Tibial nerve (tissue), 4 donors: ENCODE measurements around the gene COX19. TPM values are rescaled to one million over a fixed set of nuclear protein-coding genes. Genes with fewer than 3 reads are reported as not detected.
A peak's percentile ranks its signal among the peaks of the same experiment; 100 is the strongest.

Source experiments
- DNase-seq, 2 donors: peaks; one replicate each; pipeline ENCODE4 v3.0.0-alpha.2; 2019; ENCODE audit warnings: low spot score in 2 of 2
- H3K27ac ChIP-seq, 4 donors: fragments of 200-600 bp; sonication (generic) in 3 of 4; one replicate each; pipeline ENCODE4 v1.5.1; 2017 to 2019; ENCODE audit warnings: mild to moderate bottlenecking in 1 of 4
- H3K27me3 ChIP-seq, 2 donors: fragments of 200-600 bp; sonication (generic) in 1 of 2; one replicate each; pipeline versions ENCODE4 v1.5.1 to v1.6.0; 2017 to 2019
- H3K36me3 ChIP-seq, 3 donors: fragments of 200-600 bp; sonication (generic); one replicate each; pipeline ENCODE4 v1.5.1; 2018 to 2019
- H3K4me1 ChIP-seq, 4 donors: fragments of 200-600 bp; sonication (generic) in 3 of 4; one replicate each; pipeline ENCODE4 v1.5.1; 2017 to 2019
- H3K4me3 ChIP-seq, 4 donors: fragments of 200-600 bp; sonication (generic) in 3 of 4; one replicate each; pipeline ENCODE4 v1.5.1; 2017 to 2019; ENCODE audit warnings: mild to moderate bottlenecking in 1 of 4, moderate library complexity in 1 of 4
- H3K9me3 ChIP-seq, 4 donors: fragments of 200-600 bp; sonication (generic) in 3 of 4; one replicate each; pipeline ENCODE4 v1.5.1; 2017 to 2019
- CTCF ChIP-seq, 5 experiments: fragments of 200-600 bp in 3 of 5; fragments of 450-650 bp in 2 of 5; sonication (generic) in 3 of 5; IDR thresholded peaks; one replicate each; pipeline ENCODE4 v1.5.1; 2016 to 2019; ENCODE audit warnings: antibody characterized with exemption in 5 of 5, mild to moderate bottlenecking in 3 of 5, moderate library complexity in 2 of 5
- EP300 ChIP-seq, 2 donors: sonication (generic); formaldehyde crosslinking; IDR thresholded peaks; one replicate each; pipeline ENCODE4 v1.6.1; 2017; ENCODE audit warnings: antibody characterized with exemption in 2 of 2, mild to moderate bottlenecking in 1 of 2
- POLR2A ChIP-seq, 2 donors: fragments of 450-650 bp; IDR thresholded peaks; one replicate each; pipeline ENCODE4 v1.6.1; 2017; ENCODE audit warnings: antibody characterized with exemption in 2 of 2, mild to moderate bottlenecking in 2 of 2, moderate library complexity in 2 of 2
- WGBS, 2 donors: methylation state at CpG; one replicate each; pipeline ENCODE4 v1.1.5; 2018; 5-methylcytosine and 5-hydroxymethylcytosine counted together
- total RNA-seq, 4 donors: library from RNA; depleted of rRNA; stranded (reverse); fragments of >200 nt; gene quantifications; one replicate each; pipeline ENCODE4 v1.1.0, GENCODE V29; 2016

The COX19 gene
- total RNA-seq, 4 donors from 2014 or later: 10.8 to 21.3 (median 11.2) TPM

GRCh38 chr7:966291-967069, 8.9 kb downstream of the COX19 start:
- no peak for TF ChIP-seq POLR2A (IDR thresholded peaks at IDR 0.05)
- no peak for TF ChIP-seq EP300 (IDR thresholded peaks at IDR 0.05)
- no peak for TF ChIP-seq CTCF (IDR thresholded peaks at IDR 0.05)
- Histone ChIP-seq H3K4me3 (no peak overlapping the region), H3K9me3 (no peaks in the 10 kb centered on the region), H3K36me3 (peaks cover 2 to 51% (median 22%) of the 10 kb centered on the region in 3 donors), H3K27me3 (peaks cover 0 to 16% of the 10 kb centered on the region in 2 donors), H3K4me1 (peaks cover 0 to 59% (median 37%) of the 10 kb centered on the region in 4 donors), H3K27ac (peak overlapping the region in 2 of 4 donors; percentile 36 to 76)
- no peak for DNase-seq
- 81 to 82% methylated on average over 22 of the region's 22 CpGs for WGBS, 2 donors

- no peak for TF ChIP-seq EP300 (IDR thresholded peaks at IDR 0.05)
- no peak for TF ChIP-seq POLR2A (IDR thresholded peaks at IDR 0.05)
- peak in 1 of 5 experiments; percentile 8 for TF ChIP-seq CTCF (IDR thresholded peaks at IDR 0.05)
- DNase-seq: peak in 1 of 2 donors; percentile 27
- peak overlapping the region; percentile 34 to 76 (median 53) for H3K27ac ChIP-seq
- H3K4me1 ChIP-seq: peaks cover 0 to 50% (median 29%) of the 10 kb centered on the region in 4 donors
- H3K9me3 ChIP-seq: no peaks in the 10 kb centered on the region
- H3K27me3 ChIP-seq: peaks cover 0 to 17% of the 10 kb centered on the region in 2 donors
- WGBS, 2 donors: 39 to 46% methylated on average over 24 to 25 of the region's 27 CpGs
- H3K36me3 ChIP-seq: peaks cover 2 to 36% (median 21%) of the 10 kb centered on the region in 3 donors
- H3K4me3 ChIP-seq: no peak overlapping the region
These were observed 10.7 kb downstream of the COX19 start for GRCh38 chr7:964401-965231.

- WGBS, 2 donors: 33 to 35% methylated on average over 19 to 26 of the region's 37 CpGs
- peaks cover 0 to 40% (median 29%) of the 10 kb centered on the region in 4 donors for H3K4me1 ChIP-seq
- no peak for DNase-seq
- TF ChIP-seq EP300 (IDR thresholded peaks at IDR 0.05) (no peak), POLR2A (IDR thresholded peaks at IDR 0.05) (no peak), CTCF (IDR thresholded peaks at IDR 0.05) (peak in 1 of 5 experiments; percentile 14)
- no peaks in the 10 kb centered on the region for H3K9me3 ChIP-seq
- H3K27me3 ChIP-seq: peaks cover 0 to 21% of the 10 kb centered on the region in 2 donors
- H3K27ac ChIP-seq: peak overlapping the region in 1 of 4 donors; percentile 76
- no peak overlapping the region for H3K4me3 ChIP-seq
- H3K36me3 ChIP-seq: peaks cover 2 to 24% (median 10%) of the 10 kb centered on the region in 3 donors
These were observed 11.9 kb downstream of the COX19 start for GRCh38 chr7:963236-964078.

GRCh38 chr7:962401-963081, 12.8 kb downstream of the COX19 start:
- H3K9me3 ChIP-seq: no peaks in the 10 kb centered on the region
- WGBS, 2 donors: 83 to 88% methylated on average over 9 to 10 of the region's 17 CpGs
- H3K36me3 ChIP-seq: peaks cover 0 to 15% (median under 1%) of the 10 kb centered on the region in 3 donors
- H3K4me1 ChIP-seq: peaks cover 0 to 46% (median 29%) of the 10 kb centered on the region in 4 donors
- no peak for TF ChIP-seq CTCF (IDR thresholded peaks at IDR 0.05)
- TF ChIP-seq POLR2A (IDR thresholded peaks at IDR 0.05): no peak
- TF ChIP-seq EP300 (IDR thresholded peaks at IDR 0.05): no peak
- peaks cover 0 to 26% of the 10 kb centered on the region in 2 donors for H3K27me3 ChIP-seq
- no peak overlapping the region for H3K4me3 ChIP-seq
- no peak overlapping the region for H3K27ac ChIP-seq
- DNase-seq: no peak
